ENCODE data around the gene BRICD5.

BRICD5 gene

DNA sequence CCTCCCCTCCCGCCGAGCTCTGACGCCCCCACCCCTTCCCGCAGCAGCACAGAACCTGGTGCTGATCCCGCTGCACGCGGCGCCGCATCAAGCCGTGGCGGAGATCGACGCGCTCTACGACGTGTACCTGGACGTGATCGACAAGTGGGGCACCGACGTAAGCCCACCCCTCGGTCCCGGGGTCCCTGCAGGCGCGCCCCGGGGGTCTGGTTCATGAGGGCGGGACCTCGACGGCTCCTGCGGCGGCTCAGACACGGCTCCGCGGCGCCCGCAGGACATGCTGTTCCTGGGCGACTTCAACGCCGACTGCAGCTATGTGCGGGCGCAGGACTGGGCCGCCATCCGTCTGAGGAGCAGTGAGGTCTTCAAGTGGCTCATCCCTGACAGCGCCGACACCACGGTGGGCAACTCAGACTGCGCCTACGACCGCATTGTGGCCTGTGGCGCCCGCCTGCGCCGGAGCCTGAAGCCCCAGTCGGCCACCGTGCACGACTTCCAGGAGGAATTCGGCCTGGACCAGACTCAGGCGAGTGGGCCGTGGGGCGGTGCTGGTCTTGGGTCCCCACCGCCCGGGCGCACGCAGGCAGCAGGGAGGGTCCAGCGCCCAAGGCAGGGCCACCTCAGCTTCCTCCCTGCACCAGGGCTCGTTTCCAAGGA is 27.0 kb upstream of the BRICD5 start:
- DNase-seq (ENCODE audit: low read depth, low spot score) = no peak

DNA sequence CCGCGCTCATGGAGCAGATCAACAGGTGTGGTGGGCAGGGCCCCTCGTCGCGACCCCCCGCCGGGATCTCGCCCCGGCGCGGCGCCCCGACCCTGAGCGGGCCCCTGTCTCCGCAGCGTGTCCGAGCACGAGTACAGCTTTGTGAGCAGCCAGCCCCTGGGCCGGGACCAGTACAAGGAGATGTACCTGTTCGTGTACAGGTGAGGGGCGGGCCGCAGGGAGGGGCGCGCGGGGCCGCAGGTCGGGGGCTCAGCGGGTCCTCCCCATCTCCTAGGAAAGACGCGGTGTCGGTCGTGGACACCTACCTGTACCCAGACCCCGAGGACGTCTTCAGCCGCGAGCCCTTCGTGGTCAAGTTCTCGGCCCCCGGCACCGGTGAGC is 26.4 kb upstream of the BRICD5 start:
- no peak for DNase-seq (ENCODE audit: low read depth, low spot score)

GRCh38 chr16:2236337-2237101 is 25.9 kb upstream of the BRICD5 start, which contains the start of gene DNASE1L2:
DNASE1L2 (plus strand) TSS chr16:2236444; CDS start chr16:2236817, 373 bp downstream.
- no peak for DNase-seq (ENCODE audit: low read depth, low spot score)

- DNase-seq (ENCODE audit: low read depth, low spot score) = no peak
Measured at GRCh38 chr16:2235695-2236336, 25.2 kb upstream of the BRICD5 start.

DNA sequence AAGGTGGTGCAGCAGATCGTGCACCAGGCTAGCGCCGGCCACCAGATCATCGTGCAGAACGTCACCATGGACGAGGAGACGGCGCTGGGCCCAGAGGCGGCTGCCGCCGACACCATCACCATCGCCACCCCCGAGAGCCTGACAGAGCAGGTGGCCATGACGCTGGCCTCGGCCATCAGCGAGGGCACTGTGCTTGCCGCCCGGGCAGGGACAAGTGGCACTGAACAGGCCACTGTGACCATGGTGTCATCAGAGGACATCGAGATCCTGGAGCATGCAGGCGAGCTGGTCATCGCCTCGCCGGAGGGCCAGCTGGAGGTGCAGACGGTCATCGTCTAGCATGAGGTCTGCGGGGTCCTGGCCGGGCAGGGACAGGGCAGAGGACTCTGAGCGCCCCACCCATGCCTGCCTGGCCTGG is 24.6 kb upstream of the BRICD5 start:
- no peak for DNase-seq (ENCODE audit: low read depth, low spot score)

- DNase-seq (ENCODE audit: low read depth, low spot score) = no peak
Measured at GRCh38 chr16:2234813-2235170, 24.1 kb upstream of the BRICD5 start.

- no peak for DNase-seq (ENCODE audit: low read depth, low spot score)
Measured at GRCh38 chr16:2233872-2234812, 23.5 kb upstream of the BRICD5 start.

- no peak for DNase-seq (ENCODE audit: low read depth, low spot score)
Measured at GRCh38 chr16:2233046-2233775, 22.5 kb upstream of the BRICD5 start.

DNA sequence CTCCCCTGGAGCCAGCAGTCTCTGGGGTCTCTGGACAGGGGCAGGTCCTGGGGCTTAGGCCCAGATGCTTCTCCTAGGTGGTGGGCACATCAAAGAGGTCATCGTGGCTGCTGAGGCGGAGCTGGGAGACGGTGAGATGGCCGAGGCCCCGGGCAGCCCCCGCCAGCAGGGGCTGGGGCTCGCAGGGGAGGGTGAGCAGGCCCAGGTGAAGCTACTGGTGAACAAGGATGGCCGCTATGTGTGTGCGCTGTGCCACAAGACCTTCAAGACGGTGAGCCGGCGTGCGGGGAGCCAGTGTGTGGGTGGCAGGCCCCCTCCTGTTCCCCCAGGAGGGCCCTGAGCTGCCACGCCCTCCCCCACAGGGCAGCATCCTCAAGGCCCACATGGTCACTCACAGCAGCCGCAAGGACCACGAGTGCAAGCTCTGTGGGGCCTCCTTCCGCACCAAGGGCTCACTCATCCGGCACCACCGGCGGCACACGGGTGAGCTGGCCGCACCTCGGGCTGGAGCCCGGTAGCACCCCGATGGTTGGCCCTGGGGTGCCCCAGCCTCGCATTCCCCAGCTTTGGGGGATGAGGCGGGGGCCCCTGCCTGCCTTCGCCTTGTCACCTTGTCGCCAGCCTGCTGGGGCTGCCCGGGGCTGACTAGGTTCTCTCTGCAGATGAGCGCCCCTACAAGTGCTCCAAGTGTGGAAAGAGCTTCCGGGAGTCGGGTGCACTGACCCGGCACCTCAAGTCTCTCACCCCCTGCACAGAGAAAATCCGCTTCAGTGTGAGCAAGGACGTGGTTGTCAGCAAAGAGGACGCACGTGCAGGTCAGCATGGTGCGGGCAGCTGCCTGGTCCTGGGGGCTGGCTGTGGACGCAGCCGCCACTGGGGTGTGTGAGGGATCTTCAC is 21.7 kb upstream of the BRICD5 start:
- no peak for DNase-seq (ENCODE audit: low read depth, low spot score)

- DNase-seq (ENCODE audit: low read depth, low spot score) = no peak
Measured at GRCh38 chr16:2231016-2231931, 20.6 kb upstream of the BRICD5 start.

GRCh38 chr16:2230376-2230775 is 19.7 kb upstream of the BRICD5 start:
- no peak for DNase-seq (ENCODE audit: low read depth, low spot score)

- DNase-seq (ENCODE audit: low read depth, low spot score) = no peak
Measured at GRCh38 chr16:2229632-2230250, 19.1 kb upstream of the BRICD5 start.

DNA sequence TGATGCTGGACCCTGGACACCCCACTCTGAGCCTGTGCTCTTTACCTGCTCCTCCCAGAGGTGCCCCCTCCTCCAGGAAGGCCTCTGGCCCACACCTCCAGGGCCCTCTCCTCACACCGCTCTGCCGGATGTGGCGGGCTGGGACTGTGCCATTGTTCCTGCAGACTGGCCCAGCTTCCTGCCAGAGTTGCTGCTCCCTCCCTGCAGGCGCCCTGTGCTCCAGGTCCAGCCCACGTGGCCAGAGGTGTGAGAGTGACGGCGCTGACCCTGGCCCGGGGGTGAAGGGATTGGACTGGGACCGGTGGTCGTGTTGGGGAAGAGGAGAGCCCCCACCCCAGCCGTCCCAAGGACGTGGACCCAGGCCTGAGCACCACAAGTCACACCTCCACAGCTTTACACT is 18.4 kb upstream of the BRICD5 start:
- DNase-seq (ENCODE audit: low read depth, low spot score) = no peak

GRCh38 chr16:2228161-2228824 is 17.6 kb upstream of the BRICD5 start:
- DNase-seq (ENCODE audit: low read depth, low spot score) = no peak

DNA sequence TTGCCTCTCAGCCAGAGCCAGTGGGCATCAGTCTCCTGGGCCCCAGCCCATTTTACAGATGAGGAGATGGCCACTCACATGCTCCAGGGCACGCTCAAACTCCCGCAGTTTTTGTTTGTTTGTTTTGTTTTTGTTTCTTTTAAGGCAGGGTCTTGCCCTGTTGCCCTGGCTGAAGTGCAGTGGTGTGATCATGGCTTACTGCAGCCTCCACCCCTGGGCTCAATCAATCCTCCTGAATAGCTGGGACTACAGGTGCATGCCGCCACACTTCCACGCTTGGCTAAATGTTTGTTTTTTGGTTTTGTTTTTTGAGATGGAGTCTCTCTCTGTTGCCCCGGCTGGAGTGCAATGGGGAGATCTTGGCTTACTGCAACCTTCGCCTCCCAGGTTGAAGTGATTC is 16.3 kb upstream of the BRICD5 start:
- DNase-seq (ENCODE audit: low read depth, low spot score) = no peak

DNA sequence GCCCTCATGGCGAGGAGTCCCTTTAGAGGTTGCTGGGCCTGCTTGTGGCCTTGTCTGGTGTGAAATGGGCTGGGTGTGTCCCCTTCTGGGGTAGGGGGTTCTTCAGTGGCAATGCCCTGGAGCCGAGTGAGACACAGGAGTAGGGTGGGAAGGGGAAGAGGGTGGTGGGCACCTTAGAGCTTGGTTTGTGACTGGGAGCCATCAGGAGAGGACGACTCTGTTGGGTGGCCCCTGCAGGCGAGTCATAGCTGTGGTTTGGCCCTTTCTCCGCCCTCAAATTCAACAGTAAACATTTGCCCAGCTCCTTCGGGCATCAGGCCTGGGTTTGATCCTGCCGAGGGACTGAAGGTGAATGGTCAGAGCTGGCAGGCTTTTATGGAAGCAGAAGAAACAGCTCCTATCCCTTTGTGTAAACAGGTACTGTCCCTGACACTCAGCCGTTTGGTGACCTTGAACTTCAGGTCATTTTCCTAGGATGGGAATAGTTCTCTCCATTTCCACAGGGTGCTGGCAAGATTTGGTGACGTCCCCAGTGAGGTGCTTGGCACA is 15.7 kb upstream of the BRICD5 start:
- no peak for DNase-seq (ENCODE audit: low read depth, low spot score)

DNA sequence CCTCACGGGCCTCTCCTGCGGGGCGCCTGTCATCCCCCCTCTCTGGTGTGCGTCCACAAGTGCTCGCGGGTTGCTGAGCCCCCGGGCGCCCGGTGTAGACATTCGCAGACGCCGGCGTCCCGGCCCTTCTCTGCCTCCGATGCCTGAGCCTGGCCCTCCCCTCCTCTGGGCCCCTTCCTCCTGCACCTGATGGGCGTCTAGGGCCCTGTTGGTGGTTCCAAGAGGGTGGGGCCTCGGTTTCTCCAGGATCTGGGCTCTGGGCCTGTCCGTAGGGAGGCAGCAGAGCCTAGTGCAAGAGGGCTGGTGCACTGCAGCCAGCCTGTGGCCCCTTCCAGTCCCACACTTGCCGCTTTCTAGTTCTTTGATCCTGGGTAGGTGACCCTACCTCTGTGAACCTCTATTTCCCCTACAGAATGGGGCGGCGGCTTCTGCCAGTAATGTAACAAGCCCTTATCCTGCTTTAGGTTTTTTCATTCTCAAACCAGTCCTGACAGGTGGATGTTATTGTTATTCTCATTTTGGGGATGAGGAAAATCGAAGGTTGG is 13.4 kb upstream of the BRICD5 start:
- no peak for DNase-seq (ENCODE audit: low read depth, low spot score)

Measured in brain pericyte (primary cell).